GM18873 (cell line): Measurements from ENCODE around the gene CRB2.

Source experiments
- ATAC-seq: cut with Tn5 transposase; IDR thresholded peaks from one replicate; pipeline ENCODE4 v1.9.1; 2021; ENCODE audit warnings: mild to moderate bottlenecking, moderate library complexity, moderate number of reproducible peaks; ENCODE audit not compliant: unreplicated experiment, low FRiP score

Gene CRB2

GRCh38 chr9:123346826-123347225, 9.2 kb upstream of the CRB2 start:
- no peak for ATAC-seq

GRCh38 chr9:123347289-123348060, 8.5 kb upstream of the CRB2 start:
- no peak for ATAC-seq

GRCh38 chr9:123348317-123348992, 7.5 kb upstream of the CRB2 start:
- ATAC-seq: no peak

- no peak for ATAC-seq
Measured at GRCh38 chr9:123349033-123349432, 7.0 kb upstream of the CRB2 start.

- ATAC-seq: no peak
Measured at GRCh38 chr9:123349691-123350480, 6.1 kb upstream of the CRB2 start.

- no peak for ATAC-seq
Measured at GRCh38 chr9:123350590-123351310, 5.2 kb upstream of the CRB2 start.

GRCh38 chr9:123353041-123353440, 3.0 kb upstream of the CRB2 start:
- no peak for ATAC-seq

- ATAC-seq: no peak
Measured at GRCh38 chr9:123353984-123354591, 1.9 kb upstream of the CRB2 start.

- ATAC-seq: no peak
Measured at GRCh38 chr9:123354806-123355508, 1.0 kb upstream of the CRB2 start.

GRCh38 chr9:123356851-123357742, 1.1 kb downstream of the CRB2 start:
- no peak for ATAC-seq

GRCh38 chr9:123357743-123358059, 1.7 kb downstream of the CRB2 start:
- no peak for ATAC-seq

- ATAC-seq: no peak
Measured at GRCh38 chr9:123358181-123358905, 2.3 kb downstream of the CRB2 start.

GRCh38 chr9:123359106-123359505, 3.1 kb downstream of the CRB2 start:
- ATAC-seq: no peak

GRCh38 chr9:123359546-123359945, 3.5 kb downstream of the CRB2 start:
- no peak for ATAC-seq

GRCh38 chr9:123360161-123361085, 4.4 kb downstream of the CRB2 start:
- no peak for ATAC-seq

GRCh38 chr9:123361086-123361730, 5.2 kb downstream of the CRB2 start:
- no peak for ATAC-seq
